Measurements from ENCODE around the gene MRPS22.
"Not testable (repeated sequence)": the region's sequence is repeated elsewhere in the genome, so short reads cannot be mapped to it uniquely, and the experiment has no call there.

MRPS22 gene

GRCh38 chr3:139326131-139326530, 17.7 kb upstream of the MRPS22 start:
- DNase-seq = no peak
- in situ Hi-C loops (cut with HindIII; ENCODE audit: low pct_ligation_motif_present, low pct_unique_long_range_greater_than_20kb, low sequenced_read_pairs) = no loop called here

GRCh38 chr3:139326707-139327106, 17.1 kb upstream of the MRPS22 start:
- in situ Hi-C loops (cut with HindIII; ENCODE audit: low pct_ligation_motif_present, low pct_unique_long_range_greater_than_20kb, low sequenced_read_pairs) = no loop called here
- no peak for DNase-seq

GRCh38 chr3:139327231-139327630, 16.6 kb upstream of the MRPS22 start:
- in situ Hi-C loops (cut with HindIII; ENCODE audit: low pct_ligation_motif_present, low pct_unique_long_range_greater_than_20kb, low sequenced_read_pairs) = no loop called here
- DNase-seq = no peak

GRCh38 chr3:139327861-139328260, 16.0 kb upstream of the MRPS22 start:
- in situ Hi-C loops (cut with HindIII; ENCODE audit: low pct_ligation_motif_present, low pct_unique_long_range_greater_than_20kb, low sequenced_read_pairs) = no loop called here
- no peak for DNase-seq

- in situ Hi-C loops (cut with HindIII; ENCODE audit: low pct_ligation_motif_present, low pct_unique_long_range_greater_than_20kb, low sequenced_read_pairs) = no loop called here
- DNase-seq = no peak
Measured at GRCh38 chr3:139328356-139328755, 15.5 kb upstream of the MRPS22 start.

- peak; percentile 86 for DNase-seq
- in situ Hi-C loops (cut with HindIII; ENCODE audit: low pct_ligation_motif_present, low pct_unique_long_range_greater_than_20kb, low sequenced_read_pairs) = no loop called here
Measured at GRCh38 chr3:139329364-139329850, 14.4 kb upstream of the MRPS22 start.

- in situ Hi-C loops (cut with HindIII; ENCODE audit: low pct_ligation_motif_present, low pct_unique_long_range_greater_than_20kb, low sequenced_read_pairs) = no loop called here
Measured at GRCh38 chr3:139332092-139332491, 11.7 kb upstream of the MRPS22 start.

GRCh38 chr3:139334675-139335074, 9.1 kb upstream of the MRPS22 start:
- DNase-seq; in situ Hi-C loops (cut with HindIII; ENCODE audit: low pct_ligation_motif_present, low pct_unique_long_range_greater_than_20kb, low sequenced_read_pairs): not testable (repeated sequence)

More at GRCh38 chr3:139332092-139332491, 11.7 kb upstream of the MRPS22 start:
- no peak for DNase-seq

GRCh38 chr3:139338405-139338804, 5.4 kb upstream of the MRPS22 start:
- DNase-seq = no peak
- in situ Hi-C loops (cut with HindIII; ENCODE audit: low pct_ligation_motif_present, low pct_unique_long_range_greater_than_20kb, low sequenced_read_pairs) = no loop called here

- DNase-seq = no peak
- in situ Hi-C loops (cut with HindIII; ENCODE audit: low pct_ligation_motif_present, low pct_unique_long_range_greater_than_20kb, low sequenced_read_pairs) = no loop called here
Measured at GRCh38 chr3:139339219-139339906, 4.5 kb upstream of the MRPS22 start.

- DNase-seq = no peak
- in situ Hi-C loops (cut with HindIII; ENCODE audit: low pct_ligation_motif_present, low pct_unique_long_range_greater_than_20kb, low sequenced_read_pairs) = no loop called here
Measured at GRCh38 chr3:139340784-139341183, 3.0 kb upstream of the MRPS22 start.

- in situ Hi-C loops (cut with HindIII; ENCODE audit: low pct_ligation_motif_present, low pct_unique_long_range_greater_than_20kb, low sequenced_read_pairs) = no loop called here
- no peak for DNase-seq
Measured at GRCh38 chr3:139342054-139342453, 1.8 kb upstream of the MRPS22 start.

- in situ Hi-C loops (cut with HindIII; ENCODE audit: low pct_ligation_motif_present, low pct_unique_long_range_greater_than_20kb, low sequenced_read_pairs) = no loop called here
- DNase-seq = no peak
Measured at GRCh38 chr3:139346771-139347170, 3.0 kb downstream of the MRPS22 start.

GRCh38 chr3:139353920-139354556, 10.2 kb downstream of the MRPS22 start:
- in situ Hi-C loops (cut with HindIII; ENCODE audit: low pct_ligation_motif_present, low pct_unique_long_range_greater_than_20kb, low sequenced_read_pairs) = no loop called here
- peak; percentile 71 for DNase-seq

- DNase-seq = no peak
- in situ Hi-C loops (cut with HindIII; ENCODE audit: low pct_ligation_motif_present, low pct_unique_long_range_greater_than_20kb, low sequenced_read_pairs) = no loop called here
Measured at GRCh38 chr3:139354661-139355060, 10.8 kb downstream of the MRPS22 start.

- in situ Hi-C loops (cut with HindIII; ENCODE audit: low pct_ligation_motif_present, low pct_unique_long_range_greater_than_20kb, low sequenced_read_pairs) = no loop called here
Measured at GRCh38 chr3:139355476-139355875, 11.7 kb downstream of the MRPS22 start.

GRCh38 chr3:139355891-139356290, 12.1 kb downstream of the MRPS22 start:
- in situ Hi-C loops (cut with HindIII; ENCODE audit: low pct_ligation_motif_present, low pct_unique_long_range_greater_than_20kb, low sequenced_read_pairs) = no loop called here
- no peak for DNase-seq

More at GRCh38 chr3:139355476-139355875, 11.7 kb downstream of the MRPS22 start:
- DNase-seq = no peak

GRCh38 chr3:139357899-139358298, 14.1 kb downstream of the MRPS22 start:
- in situ Hi-C loops (cut with HindIII; ENCODE audit: low pct_ligation_motif_present, low pct_unique_long_range_greater_than_20kb, low sequenced_read_pairs) = no loop called here
- no peak for DNase-seq

- no peak for DNase-seq
Measured at GRCh38 chr3:139358841-139359562, 15.2 kb downstream of the MRPS22 start.

More at GRCh38 chr3:139358841-139359562, 15.2 kb downstream of the MRPS22 start:
- in situ Hi-C loops (cut with HindIII; ENCODE audit: low pct_ligation_motif_present, low pct_unique_long_range_greater_than_20kb, low sequenced_read_pairs) = no loop called here

Data from ACHN (cell line).